ENCODE measurements around the gene ANO7.

ANO7 gene

DNA sequence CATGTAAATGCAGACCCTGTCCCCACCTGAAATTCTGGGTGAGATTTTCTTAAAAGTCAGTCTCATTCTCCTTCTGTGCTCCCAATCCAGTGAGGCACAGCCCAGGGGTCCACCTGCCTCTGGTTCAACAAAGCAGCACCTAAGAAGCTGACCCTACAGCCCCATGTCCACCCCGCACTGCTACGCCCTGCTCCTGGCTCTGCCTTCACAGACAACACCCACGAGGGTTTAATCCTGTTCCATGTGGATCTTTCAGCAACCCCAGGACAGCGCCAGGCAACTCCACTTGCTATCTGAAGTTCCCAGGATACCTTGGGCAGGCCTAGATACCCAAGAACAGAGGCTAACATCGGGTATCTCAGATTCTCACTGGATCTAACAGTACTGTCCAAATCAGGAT is 82.1 kb downstream of the ANO7 start:
- no peak for DNase-seq (ENCODE audit: low read depth)
- TF ChIP-seq, protein P1, sequence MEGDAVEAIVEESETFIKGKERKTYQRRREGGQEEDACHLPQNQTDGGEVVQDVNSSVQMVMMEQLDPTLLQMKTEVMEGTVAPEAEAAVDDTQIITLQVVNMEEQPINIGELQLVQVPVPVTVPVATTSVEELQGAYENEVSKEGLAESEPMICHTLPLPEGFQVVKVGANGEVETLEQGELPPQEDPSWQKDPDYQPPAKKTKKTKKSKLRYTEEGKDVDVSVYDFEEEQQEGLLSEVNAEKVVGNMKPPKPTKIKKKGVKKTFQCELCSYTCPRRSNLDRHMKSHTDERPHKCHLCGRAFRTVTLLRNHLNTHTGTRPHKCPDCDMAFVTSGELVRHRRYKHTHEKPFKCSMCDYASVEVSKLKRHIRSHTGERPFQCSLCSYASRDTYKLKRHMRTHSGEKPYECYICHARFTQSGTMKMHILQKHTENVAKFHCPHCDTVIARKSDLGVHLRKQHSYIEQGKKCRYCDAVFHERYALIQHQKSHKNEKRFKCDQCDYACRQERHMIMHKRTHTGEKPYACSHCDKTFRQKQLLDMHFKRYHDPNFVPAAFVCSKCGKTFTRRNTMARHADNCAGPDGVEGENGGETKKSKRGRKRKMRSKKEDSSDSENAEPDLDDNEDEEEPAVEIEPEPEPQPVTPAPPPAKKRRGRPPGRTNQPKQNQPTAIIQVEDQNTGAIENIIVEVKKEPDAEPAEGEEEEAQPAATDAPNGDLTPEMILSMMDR (conservative IDR thresholded peaks at IDR 0.05; ENCODE audit: low read depth, low read length) = no peak
- H3K4me3 ChIP-seq (ENCODE audit: low read depth, low read length) = peak overlapping the region; percentile 83

DNA sequence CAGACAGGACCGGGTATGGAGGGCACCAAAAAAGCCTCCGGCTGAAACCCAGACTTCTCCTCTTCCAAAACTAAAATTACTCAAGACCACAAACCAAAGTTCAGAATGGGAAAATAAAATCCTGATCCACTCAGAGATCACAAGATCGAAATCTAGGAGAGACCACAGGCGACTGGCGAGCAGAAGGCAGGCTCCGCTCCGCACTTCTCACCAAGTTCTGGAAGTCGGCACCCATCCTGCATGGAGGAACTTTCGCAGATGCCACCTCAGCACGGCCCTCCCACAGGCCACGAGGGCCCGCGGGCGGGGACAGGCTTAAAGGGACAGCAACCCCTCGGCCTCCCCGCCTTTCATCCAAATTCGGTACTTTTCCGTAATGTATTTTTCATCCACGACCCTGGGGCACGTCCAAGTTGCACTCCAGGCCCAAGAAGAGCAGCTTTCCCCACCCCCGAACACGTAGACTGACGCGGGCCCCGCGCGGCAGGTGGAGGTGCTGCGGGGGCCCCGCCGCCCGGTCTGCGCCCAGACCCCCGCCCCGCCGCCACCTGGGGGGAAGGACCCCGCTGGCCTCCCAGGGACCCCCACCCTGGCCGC is 83.3 kb downstream of the ANO7 start:
- peak; percentile 83 for DNase-seq (ENCODE audit: low read depth)
- H3K4me3 ChIP-seq (ENCODE audit: low read depth, low read length) = peak overlapping the region; percentile 83
- TF ChIP-seq, protein P1 (conservative IDR thresholded peaks at IDR 0.05; ENCODE audit: low read depth, low read length) = no peak

DNA sequence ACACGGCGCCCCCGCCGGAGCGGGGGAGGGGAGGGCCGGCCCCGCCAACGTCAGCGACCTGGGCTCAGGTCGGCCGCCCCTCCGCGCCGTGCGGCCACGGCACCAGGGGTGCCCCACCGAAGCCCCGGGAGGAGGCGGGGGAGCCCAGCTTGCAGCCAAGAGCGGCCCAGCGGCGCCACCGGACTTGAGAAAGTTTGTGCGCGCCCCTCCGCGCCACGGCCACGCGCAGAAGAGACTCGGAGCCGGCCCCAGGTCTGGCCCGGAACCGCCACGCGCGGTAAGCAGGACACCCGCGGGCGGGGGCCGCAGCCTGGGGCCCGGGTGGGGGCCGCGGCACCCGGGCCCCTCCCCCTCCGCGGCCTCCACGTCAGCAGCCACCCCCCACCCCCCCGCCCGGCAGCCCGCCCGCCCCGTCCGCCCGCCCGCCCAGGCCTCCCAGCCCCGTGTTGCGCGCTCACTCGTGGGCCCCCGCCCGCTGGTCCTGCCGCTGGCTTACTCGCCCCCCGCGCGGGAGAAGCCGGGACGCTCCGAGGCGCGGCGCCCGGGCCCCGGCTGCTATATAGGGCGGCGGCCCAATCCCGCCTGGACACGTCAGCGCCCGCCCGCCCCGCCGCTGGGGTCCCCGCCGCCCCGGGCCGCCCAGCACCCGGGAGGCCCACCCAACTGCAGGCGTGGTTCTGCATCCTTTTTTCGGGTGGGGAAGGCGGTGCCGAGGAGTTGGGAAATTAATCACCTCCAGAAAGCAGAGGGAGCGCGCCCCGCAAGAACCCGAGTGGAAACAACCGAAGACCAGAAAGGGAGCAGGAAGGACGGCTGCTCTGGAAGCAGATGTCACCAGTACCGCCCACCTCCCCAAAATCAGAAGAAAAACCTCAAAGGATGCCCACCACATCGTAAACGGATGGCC is 84.1 kb downstream of the ANO7 start:
- TF ChIP-seq, protein P1 (conservative IDR thresholded peaks at IDR 0.05; ENCODE audit: low read depth, low read length) = no peak
- DNase-seq (ENCODE audit: low read depth) = peak; percentile 61
- H3K4me3 ChIP-seq (ENCODE audit: low read depth, low read length) = peak overlapping the region; percentile 83

DNA sequence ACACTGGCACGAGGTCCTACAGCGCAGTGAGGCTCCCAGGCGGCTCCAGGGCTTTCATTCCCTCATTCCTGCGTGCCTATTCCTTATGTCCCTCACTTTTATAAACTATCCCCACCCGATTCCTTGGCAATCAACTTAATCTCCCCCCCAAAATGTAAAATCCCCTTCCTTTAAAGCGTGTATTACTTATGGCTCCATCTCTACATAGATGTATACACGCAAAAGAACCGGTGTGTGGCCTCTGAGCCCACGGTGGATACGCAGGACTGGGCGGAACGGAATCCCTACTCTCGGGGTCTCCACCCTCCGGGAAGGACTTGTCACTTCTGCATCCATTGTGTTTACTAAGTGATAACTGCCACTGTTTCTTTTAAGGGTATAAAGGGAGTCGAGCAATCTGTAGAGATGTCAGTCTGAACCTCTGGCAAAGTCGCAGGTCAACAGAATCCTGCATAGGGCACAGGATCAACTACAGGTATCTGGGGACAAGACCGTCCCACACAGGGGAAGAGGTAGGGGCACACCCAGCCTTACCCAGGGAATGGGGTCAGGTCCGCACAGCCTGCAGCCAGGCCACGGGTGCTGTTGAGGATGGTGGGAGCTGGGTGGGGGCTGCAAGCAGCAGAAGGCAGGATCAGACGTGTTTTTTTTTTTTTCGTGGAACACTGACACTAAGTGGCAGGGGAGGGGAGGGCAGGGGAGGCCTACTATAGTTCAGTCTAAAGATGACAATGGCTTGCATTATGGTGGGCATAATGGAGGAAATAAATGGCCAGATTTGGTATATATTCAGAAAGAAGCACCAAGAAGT is 84.9 kb downstream of the ANO7 start:
- H3K4me3 ChIP-seq (ENCODE audit: low read depth, low read length) = peak overlapping the region; percentile 83
- no peak for DNase-seq (ENCODE audit: low read depth)
- TF ChIP-seq, protein P1 (conservative IDR thresholded peaks at IDR 0.05; ENCODE audit: low read depth, low read length) = no peak

DNA sequence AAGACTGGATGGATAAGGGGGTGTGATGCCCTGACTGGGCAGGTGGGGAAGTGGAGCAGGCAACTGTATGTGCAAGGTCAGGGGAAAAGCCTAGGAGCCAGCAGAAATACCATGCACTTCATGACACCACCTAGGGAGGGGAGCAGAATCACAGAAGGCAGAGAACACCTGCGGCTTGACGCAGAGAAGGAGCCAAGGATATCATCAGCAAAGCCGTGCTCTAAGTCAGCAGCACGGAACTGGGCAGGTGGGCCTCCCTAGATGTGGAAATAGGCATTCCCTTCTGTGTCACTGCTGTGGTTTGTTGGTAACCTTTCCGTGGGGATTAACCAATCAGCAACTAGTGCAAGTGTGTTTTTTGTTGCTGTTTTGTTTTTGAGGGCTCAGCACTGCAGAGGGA is 85.7 kb downstream of the ANO7 start:
- TF ChIP-seq, protein P1 (conservative IDR thresholded peaks at IDR 0.05; ENCODE audit: low read depth, low read length) = no peak
- H3K4me3 ChIP-seq (ENCODE audit: low read depth, low read length) = no peak overlapping the region
- no peak for DNase-seq (ENCODE audit: low read depth)
